Gastroesophageal sphincter (tissue), 4 donors: ENCODE results near the gene OSCP1. TPM values are rescaled to one million over a fixed set of nuclear protein-coding genes. Genes with fewer than 3 reads are reported as not detected.

Experiments used
- ATAC-seq: fragments of 150-250 bp; one replicate; pipeline ENCODE4 v1.9.1; 2016; ENCODE audit warnings: mild to moderate bottlenecking, moderate library complexity
- H3K27ac ChIP-seq, 4 donors: fragments of 200-600 bp; sonication (generic) in 3 of 4; 1 replicate in 3 of 4; 2 replicates in 1 of 4; pipeline ENCODE4 v1.5.1; 2016 to 2019
- H3K27me3 ChIP-seq: fragments of 200-600 bp; sonication (generic); one replicate; pipeline ENCODE4 v1.5.1; 2019
- H3K36me3 ChIP-seq, 2 donors: fragments of 200-600 bp; sonication (generic); one replicate each; pipeline ENCODE4 v1.5.1; 2019; ENCODE audit warnings: control low read depth in 1 of 2
- H3K4me1 ChIP-seq, 3 donors: fragments of 200-600 bp; sonication (generic); 1 replicate in 2 of 3; 2 replicates in 1 of 3; pipeline ENCODE4 v1.5.1; 2016 to 2019; ENCODE audit warnings: control low read depth in 2 of 3
- H3K4me3 ChIP-seq, 2 donors: fragments of 200-600 bp; sonication (generic); one replicate each; pipeline ENCODE4 v1.5.1; 2019; ENCODE audit warnings: mild to moderate bottlenecking in 1 of 2, moderate library complexity in 1 of 2
- H3K9me3 ChIP-seq, 3 donors: fragments of 200-600 bp; sonication (generic); one replicate each; pipeline ENCODE4 v1.5.1; 2017 to 2019; ENCODE audit warnings: control low read depth in 2 of 3
- EP300 ChIP-seq: sonication (generic); formaldehyde crosslinking; IDR thresholded peaks from one replicate; pipeline ENCODE4 v1.6.1; 2017; ENCODE audit warnings: antibody characterized with exemption, mild to moderate bottlenecking
- POLR2A ChIP-seq, 2 donors: fragments of 450-650 bp; IDR thresholded peaks; one replicate each; pipeline ENCODE4 v1.6.1; 2017; ENCODE audit warnings: antibody characterized with exemption in 2 of 2, mild to moderate bottlenecking in 2 of 2, moderate library complexity in 1 of 2
- POLR2AphosphoS5 ChIP-seq: sonication (generic); formaldehyde crosslinking; IDR thresholded peaks from one replicate; pipeline ENCODE4 v1.6.1; 2017; ENCODE audit warnings: antibody characterized with exemption
- WGBS, 2 donors: methylation state at CpG; one replicate each; pipeline ENCODE4 v1.1.5; 2018; ENCODE audit warnings: low coverage in 1 of 2; 5-methylcytosine and 5-hydroxymethylcytosine counted together
- total RNA-seq, 4 donors: library from RNA; depleted of rRNA; stranded (reverse); fragments of >200 nt; gene quantifications; one replicate each; pipeline ENCODE4 v1.1.0, GENCODE V29; 2016
- TF ChIP-seq, protein P1 (sequence below), 4 experiments: fragments of 200-600 bp in 2 of 4; fragments of 450-650 bp in 2 of 4; sonication (generic) in 1 of 4; IDR thresholded peaks; one replicate each; pipeline ENCODE4 v1.5.1; 2017 to 2019; ENCODE audit warnings: antibody characterized with exemption in 4 of 4, mild to moderate bottlenecking in 2 of 4, moderate library complexity in 2 of 4

Gene OSCP1
- total RNA-seq, 4 donors from 2014 or later, result 6.5 to 13.9 (median 10.0) TPM

- Histone ChIP-seq H3K27me3 (no peaks in the 10 kb centered on the region), H3K4me1 (no peaks in the 10 kb centered on the region), H3K9me3 (no peaks in the 10 kb centered on the region), H3K4me3 (no peak overlapping the region), H3K27ac (no peak overlapping the region), H3K36me3 (peaks cover 0 to 13% of the 10 kb centered on the region in 2 donors)
- TF ChIP-seq EP300 (no peak), POLR2A (IDR thresholded peaks at IDR 0.05) (no peak), POLR2AphosphoS5 (no peak)
- TF ChIP-seq, protein P1, sequence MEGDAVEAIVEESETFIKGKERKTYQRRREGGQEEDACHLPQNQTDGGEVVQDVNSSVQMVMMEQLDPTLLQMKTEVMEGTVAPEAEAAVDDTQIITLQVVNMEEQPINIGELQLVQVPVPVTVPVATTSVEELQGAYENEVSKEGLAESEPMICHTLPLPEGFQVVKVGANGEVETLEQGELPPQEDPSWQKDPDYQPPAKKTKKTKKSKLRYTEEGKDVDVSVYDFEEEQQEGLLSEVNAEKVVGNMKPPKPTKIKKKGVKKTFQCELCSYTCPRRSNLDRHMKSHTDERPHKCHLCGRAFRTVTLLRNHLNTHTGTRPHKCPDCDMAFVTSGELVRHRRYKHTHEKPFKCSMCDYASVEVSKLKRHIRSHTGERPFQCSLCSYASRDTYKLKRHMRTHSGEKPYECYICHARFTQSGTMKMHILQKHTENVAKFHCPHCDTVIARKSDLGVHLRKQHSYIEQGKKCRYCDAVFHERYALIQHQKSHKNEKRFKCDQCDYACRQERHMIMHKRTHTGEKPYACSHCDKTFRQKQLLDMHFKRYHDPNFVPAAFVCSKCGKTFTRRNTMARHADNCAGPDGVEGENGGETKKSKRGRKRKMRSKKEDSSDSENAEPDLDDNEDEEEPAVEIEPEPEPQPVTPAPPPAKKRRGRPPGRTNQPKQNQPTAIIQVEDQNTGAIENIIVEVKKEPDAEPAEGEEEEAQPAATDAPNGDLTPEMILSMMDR (IDR thresholded peaks at IDR 0.05), result no peak
- ATAC-seq, result no peak
- WGBS, 2 donors, result 72% methylated on average over 2 of the region's 2 CpGs; no CpG with 5 or more reads in 1 of the 2 donors
Observed at GRCh38 chr1:36443297-36443696, 7.0 kb downstream of the OSCP1 start.

GRCh38 chr1:36442337-36442736, 7.9 kb downstream of the OSCP1 start:
- 83 to 91% methylated on average over 3 of the region's 3 CpGs for WGBS, 2 donors
- Histone ChIP-seq H3K36me3 (peaks cover 0 to 22% of the 10 kb centered on the region in 2 donors), H3K4me3 (no peak overlapping the region), H3K27me3 (no peaks in the 10 kb centered on the region), H3K9me3 (no peaks in the 10 kb centered on the region), H3K4me1 (no peaks in the 10 kb centered on the region), H3K27ac (no peak overlapping the region)
- no peak for ATAC-seq
- TF ChIP-seq, protein P1 (IDR thresholded peaks at IDR 0.05), result no peak
- TF ChIP-seq POLR2AphosphoS5 (no peak), POLR2A (IDR thresholded peaks at IDR 0.05) (no peak), EP300 (no peak)

DNA sequence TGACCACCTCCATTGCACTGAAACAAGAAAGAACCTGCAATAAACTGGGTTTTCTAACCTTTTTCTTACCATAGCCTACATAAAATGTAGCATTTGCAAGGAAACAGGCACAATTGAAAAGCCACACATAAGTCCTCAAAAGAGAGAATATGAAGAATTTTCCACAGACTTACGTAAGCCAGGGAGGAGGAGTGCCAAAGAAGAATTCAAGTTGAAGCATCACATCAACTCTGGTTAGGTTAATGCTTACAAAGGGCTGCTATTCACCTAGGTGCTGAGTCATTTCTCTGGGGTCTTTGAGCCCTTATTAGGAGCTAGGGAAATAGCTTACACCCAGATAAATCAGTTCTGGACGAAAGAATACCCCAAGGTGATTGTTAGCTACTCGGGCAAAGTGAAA, 9.6 kb downstream of the OSCP1 start:
- Histone ChIP-seq H3K27ac (no peak overlapping the region), H3K4me3 (no peak overlapping the region), H3K9me3 (no peaks in the 10 kb centered on the region), H3K27me3 (no peaks in the 10 kb centered on the region), H3K4me1 (no peaks in the 10 kb centered on the region), H3K36me3 (peaks cover 0 to 34% of the 10 kb centered on the region in 2 donors)
- WGBS, 2 donors, result 82 to 89% methylated on average over 3 of the region's 3 CpGs
- no peak for TF ChIP-seq POLR2A (IDR thresholded peaks at IDR 0.05)
- TF ChIP-seq, protein P1 (IDR thresholded peaks at IDR 0.05), result no peak
- no peak for TF ChIP-seq POLR2AphosphoS5
- no peak for TF ChIP-seq EP300
- no peak for ATAC-seq

DNA sequence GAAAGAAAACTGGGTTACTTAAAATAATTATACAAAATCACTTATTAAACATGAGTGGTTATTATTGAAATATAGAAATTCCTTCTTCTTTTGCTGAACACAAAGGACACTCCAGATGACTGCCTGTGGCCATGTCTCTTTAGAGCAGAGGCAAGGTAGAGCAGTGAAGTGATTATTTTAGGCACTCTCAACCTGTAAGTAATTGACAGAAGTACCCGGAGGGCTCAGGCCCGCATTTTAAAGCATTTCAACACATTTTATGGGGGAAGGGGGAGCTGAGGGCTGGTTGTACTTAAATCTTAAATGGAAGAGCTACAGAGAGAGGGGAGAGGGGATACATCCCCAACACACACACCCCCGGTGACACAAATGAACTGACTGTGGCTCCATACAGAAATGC, 10.2 kb downstream of the OSCP1 start:
- Histone ChIP-seq H3K4me1 (no peaks in the 10 kb centered on the region), H3K27me3 (no peaks in the 10 kb centered on the region), H3K36me3 (peaks cover 0 to 34% of the 10 kb centered on the region in 2 donors), H3K9me3 (no peaks in the 10 kb centered on the region), H3K4me3 (no peak overlapping the region), H3K27ac (no peak overlapping the region)
- WGBS, 2 donors, result 67 to 70% methylated on average over 2 to 3 of the region's 3 CpGs
- no peak for ATAC-seq
- TF ChIP-seq POLR2A (IDR thresholded peaks at IDR 0.05) (no peak), EP300 (no peak), POLR2AphosphoS5 (no peak)
- TF ChIP-seq, protein P1 (IDR thresholded peaks at IDR 0.05), result no peak

DNA sequence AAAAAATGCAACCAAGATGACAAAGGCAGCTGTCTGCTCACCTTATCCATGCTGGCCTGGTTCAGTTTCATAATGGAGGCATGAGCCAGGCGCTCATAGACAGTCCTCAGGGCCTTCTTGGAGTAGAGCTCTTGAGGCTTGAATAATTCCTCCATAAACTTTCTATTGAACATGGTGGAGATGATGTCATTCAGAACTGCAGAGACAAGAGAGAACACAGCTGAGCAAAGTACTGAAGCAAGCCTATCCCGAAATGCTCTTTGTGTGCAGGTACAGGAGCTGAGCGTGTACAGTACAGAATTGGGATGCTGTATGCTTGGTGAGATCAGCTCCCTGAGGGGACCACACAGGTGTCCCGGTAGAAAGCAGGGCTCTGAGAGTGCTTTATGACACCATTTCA, 11.5 kb downstream of the OSCP1 start:
- ATAC-seq, result no peak
- Histone ChIP-seq H3K27ac (no peak overlapping the region), H3K27me3 (no peaks in the 10 kb centered on the region), H3K4me1 (no peaks in the 10 kb centered on the region), H3K36me3 (peaks cover 0 to 45% of the 10 kb centered on the region in 2 donors), H3K9me3 (no peaks in the 10 kb centered on the region), H3K4me3 (no peak overlapping the region)
- no peak for TF ChIP-seq POLR2AphosphoS5
- TF ChIP-seq, protein P1 (IDR thresholded peaks at IDR 0.05), result no peak
- no peak for TF ChIP-seq POLR2A (IDR thresholded peaks at IDR 0.05)
- no peak for TF ChIP-seq EP300
- WGBS, 2 donors, result 74 to 89% methylated on average over 3 to 4 of the region's 4 CpGs
